GM12873 (cell line): ENCODE measurements around the gene CSF2.

Experiments used
- TF ChIP-seq, protein P1 (sequence below): IDR thresholded peaks from 2 replicates; pipeline ENCODE4 v1.5.1; 2012; ENCODE audit warnings: low read depth, mild to moderate bottlenecking, moderate library complexity, low read length, control low read depth; ENCODE audit not compliant: insufficient read depth; ENCODE audit errors: missing control alignments

The CSF2 gene

GRCh38 chr5:132055441-132055807 is 18.2 kb upstream of the CSF2 start:
- TF ChIP-seq, protein P1, sequence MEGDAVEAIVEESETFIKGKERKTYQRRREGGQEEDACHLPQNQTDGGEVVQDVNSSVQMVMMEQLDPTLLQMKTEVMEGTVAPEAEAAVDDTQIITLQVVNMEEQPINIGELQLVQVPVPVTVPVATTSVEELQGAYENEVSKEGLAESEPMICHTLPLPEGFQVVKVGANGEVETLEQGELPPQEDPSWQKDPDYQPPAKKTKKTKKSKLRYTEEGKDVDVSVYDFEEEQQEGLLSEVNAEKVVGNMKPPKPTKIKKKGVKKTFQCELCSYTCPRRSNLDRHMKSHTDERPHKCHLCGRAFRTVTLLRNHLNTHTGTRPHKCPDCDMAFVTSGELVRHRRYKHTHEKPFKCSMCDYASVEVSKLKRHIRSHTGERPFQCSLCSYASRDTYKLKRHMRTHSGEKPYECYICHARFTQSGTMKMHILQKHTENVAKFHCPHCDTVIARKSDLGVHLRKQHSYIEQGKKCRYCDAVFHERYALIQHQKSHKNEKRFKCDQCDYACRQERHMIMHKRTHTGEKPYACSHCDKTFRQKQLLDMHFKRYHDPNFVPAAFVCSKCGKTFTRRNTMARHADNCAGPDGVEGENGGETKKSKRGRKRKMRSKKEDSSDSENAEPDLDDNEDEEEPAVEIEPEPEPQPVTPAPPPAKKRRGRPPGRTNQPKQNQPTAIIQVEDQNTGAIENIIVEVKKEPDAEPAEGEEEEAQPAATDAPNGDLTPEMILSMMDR = no peak

GRCh38 chr5:132055808-132056609 is 17.6 kb upstream of the CSF2 start:
- TF ChIP-seq, protein P1 = no peak

DNA sequence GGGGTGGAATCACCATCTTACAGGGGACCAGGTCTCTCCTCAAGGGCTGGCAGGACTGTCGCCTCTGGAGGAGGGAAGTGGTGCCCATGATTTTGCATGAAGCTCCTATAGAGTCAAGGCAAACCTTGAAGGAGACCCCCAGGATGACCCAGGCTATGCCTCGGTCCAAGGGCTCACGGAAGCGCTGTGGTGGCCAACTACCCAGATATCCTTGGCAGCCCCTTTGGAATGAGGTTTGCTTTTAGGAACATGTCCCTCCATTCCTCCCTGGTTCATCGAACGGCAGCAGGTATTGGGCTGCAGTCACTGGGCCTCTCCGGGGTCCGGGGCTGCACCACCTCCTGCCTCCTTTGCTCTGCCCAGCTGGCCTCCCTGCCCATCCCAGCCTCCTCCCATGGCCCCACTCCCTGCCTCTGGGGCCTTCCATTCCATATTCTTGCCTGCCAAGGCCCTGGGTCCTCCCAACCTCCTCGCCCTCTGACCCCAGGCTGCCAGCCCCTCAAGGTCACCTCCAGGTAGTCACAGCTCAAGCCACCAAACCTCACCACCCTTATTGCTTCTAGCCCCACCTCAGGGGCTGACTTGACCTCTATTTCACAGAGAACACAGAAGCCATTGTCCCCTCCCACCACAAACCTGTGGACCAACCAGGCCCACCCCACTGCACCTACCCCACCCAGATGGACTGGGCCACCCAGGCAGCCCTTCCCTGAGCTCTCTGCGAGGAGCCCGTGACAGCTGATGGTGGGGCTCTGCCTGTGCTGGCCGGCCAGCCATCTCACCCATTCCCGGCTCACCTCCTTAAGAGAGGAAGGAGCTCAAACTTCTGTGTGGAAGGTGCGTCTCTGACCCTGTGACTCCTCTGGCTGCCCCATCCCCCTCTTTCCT is 16.7 kb upstream of the CSF2 start:
- TF ChIP-seq, protein P1 = no peak

- TF ChIP-seq, protein P1 = no peak
Measured at GRCh38 chr5:132057498-132058255, 15.9 kb upstream of the CSF2 start.

DNA sequence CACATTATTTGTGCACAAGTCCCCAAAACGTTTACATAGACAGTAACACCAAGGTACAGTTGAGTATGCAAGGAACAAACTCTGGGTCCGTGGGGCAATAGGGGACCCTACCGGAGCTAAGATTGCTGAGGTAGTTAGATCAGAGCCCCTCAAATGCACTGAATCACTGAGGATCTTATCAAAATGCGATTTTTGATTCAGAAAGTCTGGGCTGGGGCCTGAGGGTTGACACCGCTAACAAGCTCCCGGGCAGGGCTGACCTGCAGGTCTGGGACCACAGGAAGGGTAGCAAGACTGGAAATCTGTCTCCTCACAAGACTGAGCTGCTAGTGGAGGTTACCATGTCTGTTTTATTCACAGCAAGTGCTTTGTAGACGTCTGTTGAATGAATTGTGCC is 14.9 kb upstream of the CSF2 start:
- TF ChIP-seq, protein P1 = no peak

- TF ChIP-seq, protein P1 = no peak
Measured at GRCh38 chr5:132059043-132059695, 14.4 kb upstream of the CSF2 start.
